Upper lobe of right lung (tissue), 1 donor: ENCODE measurements around the gene CAPS. TPM values are rescaled to one million over a fixed set of nuclear protein-coding genes. Genes with fewer than 3 reads are reported as not detected.
A peak's percentile ranks its signal among the peaks of the same experiment; 100 is the strongest.

Experiments
- ATAC-seq: fragments of 200-7000 bp; cut with Tn5 transposase; one replicate; pipeline ENCODE4 v1.9.1; 2020; ENCODE audit warnings: mild to moderate bottlenecking, moderate library complexity
- DNase-seq: peaks from one replicate; pipeline ENCODE4 v3.0.0-alpha.2; 2020
- H3K27ac ChIP-seq: fragments of 200-600 bp; one replicate; pipeline ENCODE4 v1.8.0; 2022
- H3K27me3 ChIP-seq: fragments of 200-600 bp; one replicate; pipeline ENCODE4 v1.8.0; 2022; ENCODE audit warnings: mild to moderate bottlenecking
- H3K36me3 ChIP-seq: fragments of 200-600 bp; one replicate; pipeline ENCODE4 v1.8.0; 2022
- H3K4me1 ChIP-seq: fragments of 200-600 bp; one replicate; pipeline ENCODE4 v1.8.0; 2022
- H3K4me3 ChIP-seq: fragments of 200-600 bp; one replicate; pipeline ENCODE4 v1.8.0; 2022; ENCODE audit warnings: mild to moderate bottlenecking
- H3K9me3 ChIP-seq: fragments of 200-600 bp; one replicate; pipeline ENCODE4 v1.8.0; 2022
- intact Hi-C: fragments of 100-400 bp; cut with DNase I; formaldehyde crosslinking; loops from one replicate; pipeline ENCODE4 v1.11.0; 2022
- total RNA-seq: library from RNA; stranded (reverse); fragmentation: NEBNext Ultra II Directional; extraction: Animal tissue kit (Norgen Biotek cat#: 25700); gene quantifications from one replicate; pipeline ENCODE4 v1.2.1, GENCODE V29; 2021
- TF ChIP-seq, protein P1 (sequence below): fragments of 200-600 bp; IDR thresholded peaks from one replicate; pipeline ENCODE4 v1.8.0; 2022; ENCODE audit warnings: antibody characterized with exemption
- donor health status: DM: no; HTN: yes; CAD: no; lungs with severe emphysema.

The CAPS gene
- total RNA-seq, 1 donor from 2014 or later: 12.5 TPM

DNA sequence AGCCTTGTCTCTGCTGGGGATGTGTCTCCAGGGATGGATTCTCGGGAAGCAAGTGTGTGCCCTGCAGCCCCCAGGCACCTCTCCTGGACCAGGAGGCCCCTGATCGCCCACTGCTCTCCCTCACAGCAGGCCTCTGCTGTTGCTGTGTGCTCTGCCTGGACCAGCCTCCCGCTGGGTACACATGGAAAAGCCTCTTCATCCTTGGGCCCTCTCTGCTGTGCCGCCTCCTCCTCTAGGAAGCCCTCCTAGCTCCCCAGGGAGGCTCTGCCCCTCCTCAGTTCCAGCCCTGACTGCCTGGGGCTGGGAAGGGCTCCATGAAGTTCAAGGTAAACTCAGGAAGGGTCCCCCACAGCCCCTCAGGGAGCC, 22.5 kb upstream of the CAPS start:
- Histone ChIP-seq H3K27me3 (peaks cover 11% of the 10 kb centered on the region), H3K36me3 (peaks cover 15% of the 10 kb centered on the region), H3K27ac (no peak overlapping the region), H3K4me3 (no peak overlapping the region), H3K9me3 (no peaks in the 10 kb centered on the region), H3K4me1 (no peaks in the 10 kb centered on the region)
- peak; percentile 2 for ATAC-seq
- no peak for DNase-seq
- intact Hi-C loops: no loop called here
- TF ChIP-seq, protein P1, sequence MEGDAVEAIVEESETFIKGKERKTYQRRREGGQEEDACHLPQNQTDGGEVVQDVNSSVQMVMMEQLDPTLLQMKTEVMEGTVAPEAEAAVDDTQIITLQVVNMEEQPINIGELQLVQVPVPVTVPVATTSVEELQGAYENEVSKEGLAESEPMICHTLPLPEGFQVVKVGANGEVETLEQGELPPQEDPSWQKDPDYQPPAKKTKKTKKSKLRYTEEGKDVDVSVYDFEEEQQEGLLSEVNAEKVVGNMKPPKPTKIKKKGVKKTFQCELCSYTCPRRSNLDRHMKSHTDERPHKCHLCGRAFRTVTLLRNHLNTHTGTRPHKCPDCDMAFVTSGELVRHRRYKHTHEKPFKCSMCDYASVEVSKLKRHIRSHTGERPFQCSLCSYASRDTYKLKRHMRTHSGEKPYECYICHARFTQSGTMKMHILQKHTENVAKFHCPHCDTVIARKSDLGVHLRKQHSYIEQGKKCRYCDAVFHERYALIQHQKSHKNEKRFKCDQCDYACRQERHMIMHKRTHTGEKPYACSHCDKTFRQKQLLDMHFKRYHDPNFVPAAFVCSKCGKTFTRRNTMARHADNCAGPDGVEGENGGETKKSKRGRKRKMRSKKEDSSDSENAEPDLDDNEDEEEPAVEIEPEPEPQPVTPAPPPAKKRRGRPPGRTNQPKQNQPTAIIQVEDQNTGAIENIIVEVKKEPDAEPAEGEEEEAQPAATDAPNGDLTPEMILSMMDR: no peak

DNA sequence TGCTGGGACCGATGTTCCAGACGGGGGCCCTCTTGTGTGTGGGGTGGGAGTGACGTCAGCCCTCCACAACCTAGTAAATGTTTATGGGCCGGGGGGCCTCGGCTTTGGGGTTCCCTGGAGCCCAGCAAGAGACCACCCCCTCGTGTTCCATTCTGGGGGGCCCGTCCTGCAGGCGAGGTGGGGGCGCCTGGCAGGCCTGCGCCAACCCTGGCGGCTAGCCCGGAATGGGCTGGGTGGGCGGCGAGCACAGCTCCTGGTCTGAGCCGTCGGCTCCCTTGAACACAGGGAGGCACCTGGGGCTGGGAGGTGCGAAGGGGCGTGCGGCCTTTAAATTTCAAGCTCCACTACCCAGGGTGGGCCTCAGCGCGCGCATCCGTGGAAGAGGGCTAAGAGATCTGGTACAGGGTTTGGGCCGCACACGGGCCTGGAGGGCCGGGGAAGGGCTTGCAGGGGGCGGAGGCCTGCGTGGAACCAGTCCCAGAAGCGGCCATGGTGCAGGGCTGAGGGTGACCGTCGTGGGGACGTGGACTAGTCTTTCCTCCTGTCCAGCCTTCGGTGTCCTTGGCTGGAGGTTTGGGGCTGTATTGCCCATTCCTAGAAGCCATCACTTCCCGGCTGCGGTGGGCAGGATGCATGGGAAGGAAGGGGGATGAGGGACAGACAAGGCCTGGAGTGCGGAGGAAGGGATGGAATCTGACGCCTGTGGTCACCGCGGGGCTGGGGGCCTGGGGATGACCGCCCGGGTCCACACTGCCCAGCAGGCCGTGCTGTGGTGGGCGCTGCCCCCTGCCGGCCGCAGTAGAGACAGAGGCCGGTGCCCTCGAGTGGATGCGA, 21.9 kb upstream of the CAPS start:
- DNase-seq: no peak
- Histone ChIP-seq H3K36me3 (peaks cover 18% of the 10 kb centered on the region), H3K4me1 (no peaks in the 10 kb centered on the region), H3K27me3 (peaks cover 11% of the 10 kb centered on the region), H3K27ac (no peak overlapping the region), H3K9me3 (no peaks in the 10 kb centered on the region), H3K4me3 (no peak overlapping the region)
- ATAC-seq: peak; percentile 71
- TF ChIP-seq, protein P1: peak; percentile 62
- intact Hi-C loops: no loop called here

DNA sequence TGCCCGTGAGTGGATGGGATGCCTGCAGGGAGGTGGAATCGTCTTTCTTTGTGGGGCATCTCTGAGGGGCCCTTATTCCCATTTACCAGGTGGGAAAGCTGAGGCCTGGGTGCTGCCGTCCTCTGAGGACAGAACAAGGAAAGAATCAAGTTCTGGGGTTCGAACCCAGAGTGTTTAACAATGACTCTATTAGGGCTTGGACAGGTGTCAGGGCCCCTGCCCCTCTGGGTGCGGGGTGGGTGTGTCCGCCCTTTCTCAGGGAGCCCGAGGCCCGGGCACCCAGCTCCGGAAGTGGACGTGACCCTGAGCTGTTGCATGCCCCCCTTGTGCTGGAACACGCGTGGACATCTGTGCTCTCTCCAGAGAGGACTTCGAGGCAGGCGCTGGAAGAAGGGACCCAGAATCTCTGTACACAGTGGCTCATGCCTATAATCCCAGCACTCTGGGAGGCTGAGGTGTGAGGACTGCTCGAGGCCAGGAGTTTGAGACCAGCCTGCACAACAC, 21.2 kb upstream of the CAPS start:
- ATAC-seq: no peak
- peaks cover 18% of the 10 kb centered on the region for H3K36me3 ChIP-seq
- intact Hi-C loops: no loop called here
- no peak for DNase-seq
- H3K9me3 ChIP-seq: no peaks in the 10 kb centered on the region
- no peak overlapping the region for H3K4me3 ChIP-seq
- H3K4me1 ChIP-seq: no peaks in the 10 kb centered on the region
- no peak overlapping the region for H3K27ac ChIP-seq
- TF ChIP-seq, protein P1: no peak
- peaks cover 11% of the 10 kb centered on the region for H3K27me3 ChIP-seq

DNA sequence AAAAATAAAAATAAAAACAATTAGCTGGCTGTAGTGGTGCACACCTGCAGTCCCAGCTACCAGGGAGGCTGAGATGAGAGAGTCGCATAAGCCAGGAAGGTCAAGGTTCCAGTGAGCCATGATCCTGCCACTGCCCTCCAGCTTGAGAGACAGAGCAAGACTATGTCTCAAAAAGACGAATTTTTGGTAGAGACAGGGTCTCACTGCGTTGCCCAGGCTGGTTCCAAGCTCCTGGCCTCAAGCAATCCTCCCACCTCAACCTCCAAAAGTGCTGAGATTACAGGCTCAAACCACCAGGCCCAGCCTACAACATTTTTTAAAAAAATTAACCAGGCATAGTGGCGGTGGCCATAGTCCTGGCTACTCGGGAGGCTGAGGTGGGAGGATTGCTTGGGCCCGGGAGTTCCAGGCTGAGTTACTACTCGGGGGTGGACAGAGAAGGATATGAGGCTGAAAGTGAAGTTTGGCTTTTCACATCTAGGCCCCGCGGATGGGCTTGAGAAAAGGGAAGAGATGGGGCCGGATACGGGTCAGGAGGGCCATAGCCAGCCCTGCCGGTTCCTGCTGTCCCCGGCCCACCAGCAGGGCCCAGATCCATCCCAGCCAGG, 20.7 kb upstream of the CAPS start:
- no peak overlapping the region for H3K27ac ChIP-seq
- peaks cover 18% of the 10 kb centered on the region for H3K36me3 ChIP-seq
- H3K4me3 ChIP-seq: no peak overlapping the region
- H3K9me3 ChIP-seq: no peaks in the 10 kb centered on the region
- no peaks in the 10 kb centered on the region for H3K4me1 ChIP-seq
- no peak for DNase-seq
- peaks cover 11% of the 10 kb centered on the region for H3K27me3 ChIP-seq
- no peak for ATAC-seq
- intact Hi-C loops: no loop called here
- TF ChIP-seq, protein P1: no peak

GRCh38 chr19:5893907-5894703, 19.9 kb upstream of the CAPS start:
- DNase-seq: no peak
- Histone ChIP-seq H3K4me1 (no peaks in the 10 kb centered on the region), H3K9me3 (no peaks in the 10 kb centered on the region), H3K27me3 (peaks cover 11% of the 10 kb centered on the region), H3K4me3 (no peak overlapping the region), H3K36me3 (peaks cover 18% of the 10 kb centered on the region), H3K27ac (no peak overlapping the region)
- TF ChIP-seq, protein P1: no peak
- ATAC-seq: no peak
- intact Hi-C loops: no loop called here
